Measurements from ENCODE around the gene SPDYE3.
"Not testable (repeated sequence)": the region's sequence is repeated elsewhere in the genome, so short reads cannot be mapped to it uniquely, and the experiment has no call there.

- TF ChIP-seq TAF1 (conservative IDR thresholded peaks at IDR 0.05) (peak; percentile 63), REST (IDR thresholded peaks at IDR 0.05) (peak; percentile 85), JUND (IDR thresholded peaks at IDR 0.05) (peak in 1 of 2 donors; percentile 19), HNF4A (conservative IDR thresholded peaks at IDR 0.05) (peak; percentile 38 to 56), YY1 (IDR thresholded peaks at IDR 0.05) (peak; percentile 78), SP1 (IDR thresholded peaks at IDR 0.05) (peak; percentile 90), EGR1 (IDR thresholded peaks at IDR 0.05; ENCODE audit: low read depth in 2 of 2) (peak in 1 of 2 donors; percentile 52)
- not testable (repeated sequence) for TF ChIP-seq CTCF (IDR thresholded peaks at IDR 0.05; ENCODE audit: low read depth, low read length, missing input control)
Observed at GRCh38 chr7:100335566-100336466, 28.3 kb downstream of the SPDYE3 start.
